Neutrophil (primary cell): ENCODE data around the gene APOL6.

Experiments used
- H3K27ac ChIP-seq: fragments of 200-600 bp; sonication (generic); 2 replicates; pipeline ENCODE4 v1.5.1; 2016; ENCODE audit warnings: mild to moderate bottlenecking, moderate library complexity
- H3K27me3 ChIP-seq: fragments of 200-600 bp; sonication (generic); 2 replicates; pipeline ENCODE4 v1.6.0; 2016; ENCODE audit warnings: mild to moderate bottlenecking
- H3K36me3 ChIP-seq: fragments of 200-600 bp; sonication (generic); 2 replicates; pipeline ENCODE4 v1.5.1; 2017
- H3K4me1 ChIP-seq, 2 experiments: fragments of 200-600 bp in 1 of 2; sonication (generic) in 1 of 2; 1 replicate in 1 of 2; 2 replicates in 1 of 2; pipeline versions ENCODE4 v1.5.1 to v1.6.1; 2013 to 2016; ENCODE audit warnings: low read depth in 1 of 2, low read length in 1 of 2, mild to moderate bottlenecking in 1 of 2, moderate library complexity in 1 of 2; ENCODE audit not compliant: control insufficient read depth in 1 of 2, insufficient read depth in 1 of 2
- H3K4me3 ChIP-seq, 2 experiments: fragments of 200-600 bp in 1 of 2; sonication (generic) in 1 of 2; 1 replicate in 1 of 2; 2 replicates in 1 of 2; pipeline ENCODE4 v1.5.1; 2013 to 2016; ENCODE audit warnings: low read depth in 1 of 2, low read length in 1 of 2, mild to moderate bottlenecking in 1 of 2, moderate library complexity in 1 of 2
- H3K9me3 ChIP-seq: fragments of 200-600 bp; sonication (generic); 2 replicates; pipeline ENCODE4 v1.5.1; 2016
- TF ChIP-seq, protein P1 (sequence below): fragments of 200-600 bp; sonication (generic); IDR thresholded peaks from 2 replicates; pipeline ENCODE4 v1.5.1; 2016; ENCODE audit warnings: antibody characterized with exemption

The APOL6 gene

DNA sequence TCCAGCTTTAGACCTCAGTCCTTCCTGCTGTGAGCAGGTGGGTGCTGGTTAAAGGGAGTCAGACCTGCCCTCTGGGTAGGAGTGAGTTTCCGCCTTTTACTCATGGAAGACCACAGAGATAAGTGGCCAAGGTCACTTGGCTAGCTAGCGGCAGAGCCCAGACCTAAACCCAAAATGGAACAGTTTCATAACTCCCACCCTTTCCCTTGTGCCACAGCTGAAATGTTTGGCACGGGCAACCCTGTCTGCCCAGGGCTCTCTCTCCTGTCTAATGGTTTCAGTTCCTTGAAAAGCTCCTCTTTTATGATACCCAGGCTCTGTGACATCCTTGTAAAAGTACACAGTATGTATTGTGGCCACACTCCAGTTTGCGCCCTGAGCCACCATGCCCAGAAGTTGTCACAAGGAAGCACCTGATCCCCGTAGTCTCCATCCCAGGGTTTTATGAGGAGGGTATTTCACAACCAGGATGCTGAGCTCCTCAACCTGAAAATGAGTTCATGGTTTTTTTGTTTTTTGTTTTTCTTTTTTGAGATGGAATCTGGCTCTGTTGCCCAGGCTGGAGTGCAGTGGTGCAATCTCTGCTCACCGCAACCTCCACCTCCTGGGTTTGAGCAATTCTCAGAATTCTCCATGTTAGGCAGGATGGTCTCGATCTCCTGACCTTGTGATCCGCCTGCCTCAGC is 36.2 kb upstream of the APOL6 start:
- Histone ChIP-seq H3K4me1 (no peaks in the 10 kb centered on the region), H3K36me3 (no peaks in the 10 kb centered on the region), H3K9me3 (no peaks in the 10 kb centered on the region), H3K27me3 (peaks cover 38% of the 10 kb centered on the region), H3K27ac (no peak overlapping the region), H3K4me3 (no peak overlapping the region)
- TF ChIP-seq, protein P1, sequence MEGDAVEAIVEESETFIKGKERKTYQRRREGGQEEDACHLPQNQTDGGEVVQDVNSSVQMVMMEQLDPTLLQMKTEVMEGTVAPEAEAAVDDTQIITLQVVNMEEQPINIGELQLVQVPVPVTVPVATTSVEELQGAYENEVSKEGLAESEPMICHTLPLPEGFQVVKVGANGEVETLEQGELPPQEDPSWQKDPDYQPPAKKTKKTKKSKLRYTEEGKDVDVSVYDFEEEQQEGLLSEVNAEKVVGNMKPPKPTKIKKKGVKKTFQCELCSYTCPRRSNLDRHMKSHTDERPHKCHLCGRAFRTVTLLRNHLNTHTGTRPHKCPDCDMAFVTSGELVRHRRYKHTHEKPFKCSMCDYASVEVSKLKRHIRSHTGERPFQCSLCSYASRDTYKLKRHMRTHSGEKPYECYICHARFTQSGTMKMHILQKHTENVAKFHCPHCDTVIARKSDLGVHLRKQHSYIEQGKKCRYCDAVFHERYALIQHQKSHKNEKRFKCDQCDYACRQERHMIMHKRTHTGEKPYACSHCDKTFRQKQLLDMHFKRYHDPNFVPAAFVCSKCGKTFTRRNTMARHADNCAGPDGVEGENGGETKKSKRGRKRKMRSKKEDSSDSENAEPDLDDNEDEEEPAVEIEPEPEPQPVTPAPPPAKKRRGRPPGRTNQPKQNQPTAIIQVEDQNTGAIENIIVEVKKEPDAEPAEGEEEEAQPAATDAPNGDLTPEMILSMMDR = no peak

DNA sequence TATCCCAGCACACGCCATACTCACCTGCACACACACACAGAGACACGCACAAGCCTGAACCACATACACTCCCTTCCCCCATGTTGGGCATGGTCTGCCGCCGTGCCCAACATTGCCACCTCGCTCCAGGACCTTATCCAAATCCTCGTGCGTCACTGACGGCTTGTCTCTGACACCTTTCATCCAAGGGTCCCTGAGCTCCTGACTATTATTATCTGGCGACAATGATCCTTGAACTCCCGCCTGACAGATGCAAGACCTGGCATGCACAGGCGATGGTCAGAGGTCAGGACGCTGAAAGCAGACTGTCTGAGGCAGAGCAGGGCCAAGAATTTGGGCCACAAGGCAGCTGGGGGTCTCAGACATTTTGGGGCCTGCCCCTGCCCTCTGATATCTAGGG is 35.3 kb upstream of the APOL6 start:
- Histone ChIP-seq H3K4me1 (no peaks in the 10 kb centered on the region), H3K9me3 (no peaks in the 10 kb centered on the region), H3K36me3 (no peaks in the 10 kb centered on the region), H3K4me3 (no peak overlapping the region), H3K27me3 (peaks cover 46% of the 10 kb centered on the region), H3K27ac (no peak overlapping the region)
- TF ChIP-seq, protein P1 = no peak

DNA sequence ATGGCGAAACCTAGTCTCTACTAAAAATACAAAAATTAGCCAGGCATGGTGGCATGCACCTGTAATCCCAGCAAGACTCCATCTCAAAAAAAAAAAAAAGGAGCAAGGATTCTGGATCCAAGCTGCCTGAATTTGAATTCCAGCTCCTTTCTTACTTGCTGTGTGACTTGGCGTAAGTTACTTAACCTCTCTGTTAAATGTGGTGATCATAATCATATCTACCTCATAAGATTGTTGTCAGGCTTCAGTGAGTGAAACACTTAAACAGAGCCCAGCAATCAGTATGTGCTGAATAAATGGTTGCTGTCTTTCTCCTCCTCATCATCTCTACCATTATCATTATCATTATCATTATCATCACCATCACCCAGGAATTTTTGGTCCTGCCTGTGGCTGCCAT is 33.8 kb upstream of the APOL6 start:
- H3K4me1 ChIP-seq = no peaks in the 10 kb centered on the region
- H3K36me3 ChIP-seq = no peaks in the 10 kb centered on the region
- no peak overlapping the region for H3K4me3 ChIP-seq
- TF ChIP-seq, protein P1 = no peak
- peaks cover 46% of the 10 kb centered on the region for H3K27me3 ChIP-seq
- H3K27ac ChIP-seq = no peak overlapping the region
- H3K9me3 ChIP-seq = no peaks in the 10 kb centered on the region

DNA sequence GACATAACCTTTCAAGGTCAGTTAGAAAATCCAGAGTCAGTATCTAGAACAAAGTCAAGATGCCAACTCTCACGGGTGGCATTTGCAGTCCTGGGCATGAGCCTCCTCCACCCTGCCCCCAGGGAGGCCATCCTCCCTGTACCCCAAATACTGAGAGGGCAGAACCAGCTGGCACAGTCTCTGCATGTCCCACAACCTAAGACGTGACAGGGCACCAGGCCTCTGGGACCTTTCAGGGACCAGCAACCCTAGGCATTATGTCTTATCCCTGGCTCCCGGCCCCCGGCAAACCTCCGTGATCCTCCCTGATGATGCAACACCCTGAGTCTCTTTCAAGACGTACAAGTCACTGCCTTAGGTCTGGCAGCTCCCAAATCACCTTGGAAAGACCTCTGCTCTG is 33.1 kb upstream of the APOL6 start:
- H3K27ac ChIP-seq = no peak overlapping the region
- no peak overlapping the region for H3K4me3 ChIP-seq
- H3K27me3 ChIP-seq = peaks cover 42% of the 10 kb centered on the region
- no peaks in the 10 kb centered on the region for H3K9me3 ChIP-seq
- no peaks in the 10 kb centered on the region for H3K36me3 ChIP-seq
- H3K4me1 ChIP-seq = no peaks in the 10 kb centered on the region
- TF ChIP-seq, protein P1 = no peak

DNA sequence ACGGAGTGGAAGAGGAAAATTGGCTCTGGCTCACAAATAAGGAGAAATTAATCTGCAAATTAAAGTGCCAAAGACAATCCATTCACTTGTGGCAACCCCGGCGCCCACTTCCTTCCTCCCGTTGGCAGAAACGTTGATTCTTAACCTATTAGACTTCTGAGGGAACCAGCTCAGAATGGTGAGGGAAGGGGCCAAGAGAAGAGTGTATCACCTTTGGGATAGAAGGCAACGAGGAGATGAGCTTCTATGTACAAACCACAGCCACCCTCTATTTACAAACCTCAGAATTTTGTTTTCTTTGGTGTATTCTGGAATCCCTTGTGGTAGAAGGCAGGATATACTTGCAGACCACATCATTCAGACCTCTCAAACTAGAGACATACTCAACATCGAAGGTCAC is 32.2 kb upstream of the APOL6 start:
- peaks cover 42% of the 10 kb centered on the region for H3K27me3 ChIP-seq
- no peak overlapping the region for H3K4me3 ChIP-seq
- no peak overlapping the region for H3K27ac ChIP-seq
- H3K4me1 ChIP-seq = no peaks in the 10 kb centered on the region
- TF ChIP-seq, protein P1 = no peak
- no peaks in the 10 kb centered on the region for H3K36me3 ChIP-seq
- H3K9me3 ChIP-seq = no peaks in the 10 kb centered on the region
